ENCODE measurements around the gene MAP3K4.

The MAP3K4 gene

GRCh38 chr6:161001421-161001820, 9.9 kb downstream of the MAP3K4 start:
- DNase-seq: no peak

- no peak for DNase-seq
Measured at GRCh38 chr6:161003336-161003735, 11.8 kb downstream of the MAP3K4 start.

GRCh38 chr6:161008245-161008644, 16.7 kb downstream of the MAP3K4 start:
- no peak for DNase-seq

- DNase-seq: no peak
Measured at GRCh38 chr6:161009991-161010390, 18.4 kb downstream of the MAP3K4 start.

GRCh38 chr6:161010418-161010817, 18.8 kb downstream of the MAP3K4 start:
- DNase-seq: no peak

- no peak for DNase-seq
Measured at GRCh38 chr6:161011492-161012480, 20.2 kb downstream of the MAP3K4 start.

GRCh38 chr6:161013695-161014094, 22.1 kb downstream of the MAP3K4 start:
- no peak for DNase-seq

GRCh38 chr6:161017766-161018564, 26.4 kb downstream of the MAP3K4 start:
- no peak for DNase-seq

GRCh38 chr6:161019324-161019839, 27.8 kb downstream of the MAP3K4 start:
- no peak for DNase-seq

GRCh38 chr6:161021543-161021942, 30.0 kb downstream of the MAP3K4 start:
- no peak for DNase-seq

GRCh38 chr6:161021998-161022743, 30.6 kb downstream of the MAP3K4 start:
- DNase-seq: no peak

- no peak for DNase-seq
Measured at GRCh38 chr6:161023316-161023715, 31.7 kb downstream of the MAP3K4 start.

- no peak for DNase-seq
Measured at GRCh38 chr6:161024364-161024920, 32.9 kb downstream of the MAP3K4 start.

GRCh38 chr6:161027385-161027784, 35.8 kb downstream of the MAP3K4 start:
- no peak for DNase-seq

- no peak for DNase-seq
Measured at GRCh38 chr6:161029195-161029809, 37.7 kb downstream of the MAP3K4 start.

- DNase-seq: no peak
Measured at GRCh38 chr6:161031721-161032495, 40.3 kb downstream of the MAP3K4 start.

GRCh38 chr6:161033667-161034066, 42.1 kb downstream of the MAP3K4 start:
- DNase-seq: no peak

GRCh38 chr6:161035182-161035980, 43.8 kb downstream of the MAP3K4 start:
- no peak for DNase-seq

GRCh38 chr6:161035981-161036263, 44.4 kb downstream of the MAP3K4 start:
- DNase-seq: no peak

- DNase-seq: no peak
Measured at GRCh38 chr6:161037873-161038228, 46.3 kb downstream of the MAP3K4 start.
